ENCODE measurements around the gene NELFB.

The NELFB gene

GRCh38 chr9:137305060-137305797 is 50.1 kb downstream of the NELFB start:
- TF ChIP-seq ZFP30 (CRISPR knock-in tag; IDR thresholded peaks at IDR 0.05) (no peak), CREB5 (CRISPR knock-in tag; IDR thresholded peaks at IDR 0.05; ENCODE audit: low read depth) (no peak), ISL1 (CRISPR knock-in tag; IDR thresholded peaks at IDR 0.05) (no peak), TOX (CRISPR knock-in tag; IDR thresholded peaks at IDR 0.05; ENCODE audit: borderline replicate concordance) (no peak)
- TF ChIP-seq, protein P1, sequence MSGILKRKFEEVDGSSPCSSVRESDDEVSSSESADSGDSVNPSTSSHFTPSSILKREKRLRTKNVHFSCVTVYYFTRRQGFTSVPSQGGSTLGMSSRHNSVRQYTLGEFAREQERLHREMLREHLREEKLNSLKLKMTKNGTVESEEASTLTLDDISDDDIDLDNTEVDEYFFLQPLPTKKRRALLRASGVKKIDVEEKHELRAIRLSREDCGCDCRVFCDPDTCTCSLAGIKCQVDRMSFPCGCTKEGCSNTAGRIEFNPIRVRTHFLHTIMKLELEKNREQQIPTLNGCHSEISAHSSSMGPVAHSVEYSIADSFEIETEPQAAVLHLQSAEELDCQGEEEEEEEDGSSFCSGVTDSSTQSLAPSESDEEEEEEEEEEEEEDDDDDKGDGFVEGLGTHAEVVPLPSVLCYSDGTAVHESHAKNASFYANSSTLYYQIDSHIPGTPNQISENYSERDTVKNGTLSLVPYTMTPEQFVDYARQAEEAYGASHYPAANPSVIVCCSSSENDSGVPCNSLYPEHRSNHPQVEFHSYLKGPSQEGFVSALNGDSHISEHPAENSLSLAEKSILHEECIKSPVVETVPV (CRISPR knock-in tag; IDR thresholded peaks at IDR 0.05), result no peak
- no peak for ATAC-seq

- no peak for ATAC-seq
- TF ChIP-seq ZFP30 (CRISPR knock-in tag; IDR thresholded peaks at IDR 0.05) (no peak), ZFP3 (CRISPR knock-in tag; IDR thresholded peaks at IDR 0.05) (no peak), GLIS3 (CRISPR knock-in tag; IDR thresholded peaks at IDR 0.05) (no peak), ESRRG (CRISPR knock-in tag; IDR thresholded peaks at IDR 0.05) (no peak), TOX (CRISPR knock-in tag; IDR thresholded peaks at IDR 0.05; ENCODE audit: borderline replicate concordance) (no peak), ISL1 (CRISPR knock-in tag; IDR thresholded peaks at IDR 0.05) (no peak), CSDC2 (CRISPR knock-in tag; IDR thresholded peaks at IDR 0.05) (no peak)
- TF ChIP-seq, protein P2, sequence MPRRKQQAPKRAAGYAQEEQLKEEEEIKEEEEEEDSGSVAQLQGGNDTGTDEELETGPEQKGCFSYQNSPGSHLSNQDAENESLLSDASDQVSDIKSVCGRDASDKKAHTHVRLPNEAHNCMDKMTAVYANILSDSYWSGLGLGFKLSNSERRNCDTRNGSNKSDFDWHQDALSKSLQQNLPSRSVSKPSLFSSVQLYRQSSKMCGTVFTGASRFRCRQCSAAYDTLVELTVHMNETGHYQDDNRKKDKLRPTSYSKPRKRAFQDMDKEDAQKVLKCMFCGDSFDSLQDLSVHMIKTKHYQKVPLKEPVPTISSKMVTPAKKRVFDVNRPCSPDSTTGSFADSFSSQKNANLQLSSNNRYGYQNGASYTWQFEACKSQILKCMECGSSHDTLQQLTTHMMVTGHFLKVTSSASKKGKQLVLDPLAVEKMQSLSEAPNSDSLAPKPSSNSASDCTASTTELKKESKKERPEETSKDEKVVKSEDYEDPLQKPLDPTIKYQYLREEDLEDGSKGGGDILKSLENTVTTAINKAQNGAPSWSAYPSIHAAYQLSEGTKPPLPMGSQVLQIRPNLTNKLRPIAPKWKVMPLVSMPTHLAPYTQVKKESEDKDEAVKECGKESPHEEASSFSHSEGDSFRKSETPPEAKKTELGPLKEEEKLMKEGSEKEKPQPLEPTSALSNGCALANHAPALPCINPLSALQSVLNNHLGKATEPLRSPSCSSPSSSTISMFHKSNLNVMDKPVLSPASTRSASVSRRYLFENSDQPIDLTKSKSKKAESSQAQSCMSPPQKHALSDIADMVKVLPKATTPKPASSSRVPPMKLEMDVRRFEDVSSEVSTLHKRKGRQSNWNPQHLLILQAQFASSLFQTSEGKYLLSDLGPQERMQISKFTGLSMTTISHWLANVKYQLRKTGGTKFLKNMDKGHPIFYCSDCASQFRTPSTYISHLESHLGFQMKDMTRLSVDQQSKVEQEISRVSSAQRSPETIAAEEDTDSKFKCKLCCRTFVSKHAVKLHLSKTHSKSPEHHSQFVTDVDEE (CRISPR knock-in tag; IDR thresholded peaks at IDR 0.05), result no peak
- TF ChIP-seq, protein P3, sequence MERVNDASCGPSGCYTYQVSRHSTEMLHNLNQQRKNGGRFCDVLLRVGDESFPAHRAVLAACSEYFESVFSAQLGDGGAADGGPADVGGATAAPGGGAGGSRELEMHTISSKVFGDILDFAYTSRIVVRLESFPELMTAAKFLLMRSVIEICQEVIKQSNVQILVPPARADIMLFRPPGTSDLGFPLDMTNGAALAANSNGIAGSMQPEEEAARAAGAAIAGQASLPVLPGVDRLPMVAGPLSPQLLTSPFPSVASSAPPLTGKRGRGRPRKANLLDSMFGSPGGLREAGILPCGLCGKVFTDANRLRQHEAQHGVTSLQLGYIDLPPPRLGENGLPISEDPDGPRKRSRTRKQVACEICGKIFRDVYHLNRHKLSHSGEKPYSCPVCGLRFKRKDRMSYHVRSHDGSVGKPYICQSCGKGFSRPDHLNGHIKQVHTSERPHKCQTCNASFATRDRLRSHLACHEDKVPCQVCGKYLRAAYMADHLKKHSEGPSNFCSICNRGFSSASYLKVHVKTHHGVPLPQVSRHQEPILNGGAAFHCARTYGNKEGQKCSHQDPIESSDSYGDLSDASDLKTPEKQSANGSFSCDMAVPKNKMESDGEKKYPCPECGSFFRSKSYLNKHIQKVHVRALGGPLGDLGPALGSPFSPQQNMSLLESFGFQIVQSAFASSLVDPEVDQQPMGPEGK (CRISPR knock-in tag; IDR thresholded peaks at IDR 0.05; ENCODE audit: borderline replicate concordance), result no peak
- TF ChIP-seq, protein P4, sequence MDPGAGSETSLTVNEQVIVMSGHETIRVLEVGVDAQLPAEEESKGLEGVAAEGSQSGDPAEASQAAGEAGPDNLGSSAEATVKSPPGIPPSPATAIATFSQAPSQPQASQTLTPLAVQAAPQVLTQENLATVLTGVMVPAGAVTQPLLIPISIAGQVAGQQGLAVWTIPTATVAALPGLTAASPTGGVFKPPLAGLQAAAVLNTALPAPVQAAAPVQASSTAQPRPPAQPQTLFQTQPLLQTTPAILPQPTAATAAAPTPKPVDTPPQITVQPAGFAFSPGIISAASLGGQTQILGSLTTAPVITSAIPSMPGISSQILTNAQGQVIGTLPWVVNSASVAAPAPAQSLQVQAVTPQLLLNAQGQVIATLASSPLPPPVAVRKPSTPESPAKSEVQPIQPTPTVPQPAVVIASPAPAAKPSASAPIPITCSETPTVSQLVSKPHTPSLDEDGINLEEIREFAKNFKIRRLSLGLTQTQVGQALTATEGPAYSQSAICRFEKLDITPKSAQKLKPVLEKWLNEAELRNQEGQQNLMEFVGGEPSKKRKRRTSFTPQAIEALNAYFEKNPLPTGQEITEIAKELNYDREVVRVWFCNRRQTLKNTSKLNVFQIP (CRISPR knock-in tag; IDR thresholded peaks at IDR 0.05; ENCODE audit: borderline replicate concordance, low read depth), result no peak
Observed at GRCh38 chr9:137305798-137306065, 50.6 kb downstream of the NELFB start.

DNA sequence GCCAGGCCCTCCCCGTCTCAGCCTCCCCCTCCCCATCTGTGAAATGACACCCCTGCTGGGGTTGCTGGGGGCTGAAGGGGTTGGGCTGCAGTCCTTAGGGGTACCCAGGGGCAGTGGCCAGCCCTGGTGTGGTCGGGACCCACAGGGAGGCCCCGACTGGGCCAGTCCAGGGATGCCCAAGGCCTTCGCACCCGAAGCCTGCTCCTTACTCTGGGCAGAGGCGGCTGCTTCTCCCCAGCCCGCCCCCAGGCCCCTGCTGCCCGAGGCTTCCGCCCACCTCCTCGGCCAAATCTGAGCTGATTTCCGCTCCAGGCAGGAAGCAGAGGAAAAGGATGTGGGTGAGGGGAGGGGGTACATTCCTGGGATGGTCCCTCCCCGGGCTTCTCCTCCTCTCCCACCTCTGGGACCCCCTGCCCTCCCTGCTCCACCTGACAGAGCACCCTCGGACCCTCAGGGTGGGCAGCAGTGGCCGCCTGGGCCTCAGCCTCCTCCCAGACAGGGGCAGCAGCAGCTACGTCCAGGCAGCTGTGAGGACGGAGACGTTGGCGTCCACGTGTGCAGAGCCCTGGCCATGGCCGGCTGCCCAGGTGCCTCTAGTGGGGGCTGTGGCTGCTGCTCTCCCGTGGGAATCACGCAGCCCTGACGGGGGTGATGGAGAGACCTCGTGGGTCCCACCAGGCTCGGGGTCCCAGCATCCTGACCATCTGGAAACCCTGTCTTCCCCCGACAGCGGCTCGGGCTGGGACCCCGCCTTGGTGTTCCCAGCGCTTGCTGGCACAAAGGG is 51.1 kb downstream of the NELFB start:
- TF ChIP-seq ZNF8 (CRISPR knock-in tag; IDR thresholded peaks at IDR 0.05) (no peak), ZC3H10 (CRISPR knock-in tag; IDR thresholded peaks at IDR 0.05) (no peak), ZFP3 (CRISPR knock-in tag; IDR thresholded peaks at IDR 0.05) (no peak), ZFP30 (CRISPR knock-in tag; IDR thresholded peaks at IDR 0.05) (no peak), ZNF565 (CRISPR knock-in tag; conservative IDR thresholded peaks at IDR 0.05; ENCODE audit: low read depth) (no peak)
- TF ChIP-seq, protein P4 (CRISPR knock-in tag; IDR thresholded peaks at IDR 0.05; ENCODE audit: borderline replicate concordance, low read depth), result no peak
- ATAC-seq, result no peak
